ENCODE data around the gene IDUA.

Gene IDUA

DNA sequence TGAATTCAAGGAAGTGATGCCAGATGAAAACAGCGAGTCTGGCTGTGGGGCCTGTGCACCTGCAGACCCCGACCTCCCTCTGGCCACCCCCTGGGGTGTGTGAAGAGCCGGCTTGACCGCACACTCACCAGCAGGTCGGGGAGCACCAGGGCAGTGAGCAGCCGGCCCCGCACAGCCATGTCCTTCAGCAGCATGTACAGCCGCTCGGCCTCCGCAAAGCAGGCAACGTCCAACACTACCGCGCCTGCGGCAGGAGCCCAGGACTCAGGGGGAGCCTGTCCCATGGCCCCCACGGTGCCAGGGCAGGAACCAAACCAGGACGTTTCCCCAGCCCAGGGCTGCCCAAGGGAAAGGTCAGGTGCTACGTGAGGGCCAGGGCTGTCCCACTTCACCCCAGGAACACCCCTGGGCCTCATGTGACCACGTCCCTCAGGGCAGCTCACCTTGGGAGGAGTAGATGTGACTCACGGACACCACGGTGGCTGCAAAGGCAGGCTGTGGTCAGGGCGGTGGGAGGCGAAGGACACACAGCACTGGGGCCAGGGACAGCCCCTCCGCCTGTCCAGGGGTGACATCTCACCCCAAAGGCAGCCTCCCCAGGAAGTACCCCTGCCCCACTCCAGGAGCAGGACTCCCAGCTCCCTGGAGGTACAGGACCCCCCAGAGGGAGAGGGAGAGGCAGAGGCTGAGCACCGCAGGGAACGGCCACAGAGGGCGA is 21.6 kb upstream of the IDUA start:
- H3K4me1 ChIP-seq (ENCODE audit: control insufficient read depth, low read depth, low read length), result no peaks in the 10 kb centered on the region
- peaks cover 35% of the 10 kb centered on the region for H3K27me3 ChIP-seq (ENCODE audit: control insufficient read depth, insufficient read depth, low read length)
- H3K9ac ChIP-seq (ENCODE audit: low read length), result no peak overlapping the region
- no peak overlapping the region for H3K27ac ChIP-seq (ENCODE audit: low read length)
- no peaks in the 10 kb centered on the region for H3K36me3 ChIP-seq (ENCODE audit: control insufficient read depth, low read depth, low read length)
- no peak overlapping the region for H3K4me3 ChIP-seq (ENCODE audit: low read length)
- no peaks in the 10 kb centered on the region for H3K9me3 ChIP-seq (ENCODE audit: control insufficient read depth, low read depth, low read length)

DNA sequence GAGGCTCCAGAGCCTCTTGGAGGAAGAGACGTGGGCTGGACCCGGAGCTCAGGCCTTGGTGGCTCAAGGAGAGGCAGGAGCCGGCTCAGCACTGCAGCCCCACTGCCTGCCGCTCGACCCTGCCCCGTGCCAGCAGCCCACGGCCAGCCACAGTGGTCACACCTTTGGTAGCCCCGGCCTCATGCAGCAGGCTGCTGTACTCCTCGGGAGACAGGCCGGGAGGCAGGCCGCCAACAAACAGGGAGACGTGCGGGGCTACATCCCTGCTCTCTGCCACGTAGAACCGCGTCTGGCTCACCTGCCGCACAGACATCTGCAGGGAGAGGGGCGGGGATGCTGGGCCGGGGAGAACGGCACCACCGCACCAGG is 21.1 kb upstream of the IDUA start:
- Histone ChIP-seq H3K9me3 (ENCODE audit: control insufficient read depth, low read depth, low read length) (no peaks in the 10 kb centered on the region), H3K9ac (ENCODE audit: low read length) (no peak overlapping the region), H3K27ac (ENCODE audit: low read length) (no peak overlapping the region), H3K27me3 (ENCODE audit: control insufficient read depth, insufficient read depth, low read length) (peaks cover 41% of the 10 kb centered on the region), H3K4me3 (ENCODE audit: low read length) (no peak overlapping the region), H3K36me3 (ENCODE audit: control insufficient read depth, low read depth, low read length) (no peaks in the 10 kb centered on the region), H3K4me1 (ENCODE audit: control insufficient read depth, low read depth, low read length) (no peaks in the 10 kb centered on the region)

GRCh38 chr4:966266-967112 is 20.4 kb upstream of the IDUA start:
- Histone ChIP-seq H3K4me3 (ENCODE audit: low read length) (no peak overlapping the region), H3K9ac (ENCODE audit: low read length) (no peak overlapping the region), H3K27ac (ENCODE audit: low read length) (no peak overlapping the region), H3K36me3 (ENCODE audit: control insufficient read depth, low read depth, low read length) (no peaks in the 10 kb centered on the region), H3K4me1 (ENCODE audit: control insufficient read depth, low read depth, low read length) (no peaks in the 10 kb centered on the region), H3K9me3 (ENCODE audit: control insufficient read depth, low read depth, low read length) (no peaks in the 10 kb centered on the region), H3K27me3 (ENCODE audit: control insufficient read depth, insufficient read depth, low read length) (peaks cover 48% of the 10 kb centered on the region)

GRCh38 chr4:967113-968104 is 19.4 kb upstream of the IDUA start:
- no peak overlapping the region for H3K9ac ChIP-seq (ENCODE audit: low read length)
- no peak overlapping the region for H3K4me3 ChIP-seq (ENCODE audit: low read length)
- peaks cover 57% of the 10 kb centered on the region for H3K27me3 ChIP-seq (ENCODE audit: control insufficient read depth, insufficient read depth, low read length)
- no peaks in the 10 kb centered on the region for H3K9me3 ChIP-seq (ENCODE audit: control insufficient read depth, low read depth, low read length)
- no peaks in the 10 kb centered on the region for H3K36me3 ChIP-seq (ENCODE audit: control insufficient read depth, low read depth, low read length)
- no peaks in the 10 kb centered on the region for H3K4me1 ChIP-seq (ENCODE audit: control insufficient read depth, low read depth, low read length)
- H3K27ac ChIP-seq (ENCODE audit: low read length), result no peak overlapping the region

- no peak overlapping the region for H3K9ac ChIP-seq (ENCODE audit: low read length)
- no peak overlapping the region for H3K27ac ChIP-seq (ENCODE audit: low read length)
- no peaks in the 10 kb centered on the region for H3K9me3 ChIP-seq (ENCODE audit: control insufficient read depth, low read depth, low read length)
- no peak overlapping the region for H3K4me3 ChIP-seq (ENCODE audit: low read length)
- H3K27me3 ChIP-seq (ENCODE audit: control insufficient read depth, insufficient read depth, low read length), result peaks cover 64% of the 10 kb centered on the region
- H3K36me3 ChIP-seq (ENCODE audit: control insufficient read depth, low read depth, low read length), result no peaks in the 10 kb centered on the region
- no peaks in the 10 kb centered on the region for H3K4me1 ChIP-seq (ENCODE audit: control insufficient read depth, low read depth, low read length)
These were observed 18.6 kb upstream of the IDUA start for GRCh38 chr4:968221-968620.

GRCh38 chr4:968621-969394 is 18.0 kb upstream of the IDUA start:
- no peak overlapping the region for H3K4me3 ChIP-seq (ENCODE audit: low read length)
- no peaks in the 10 kb centered on the region for H3K36me3 ChIP-seq (ENCODE audit: control insufficient read depth, low read depth, low read length)
- H3K9me3 ChIP-seq (ENCODE audit: control insufficient read depth, low read depth, low read length), result no peaks in the 10 kb centered on the region
- H3K9ac ChIP-seq (ENCODE audit: low read length), result no peak overlapping the region
- no peak overlapping the region for H3K27ac ChIP-seq (ENCODE audit: low read length)
- H3K4me1 ChIP-seq (ENCODE audit: control insufficient read depth, low read depth, low read length), result no peaks in the 10 kb centered on the region
- peaks cover 64% of the 10 kb centered on the region for H3K27me3 ChIP-seq (ENCODE audit: control insufficient read depth, insufficient read depth, low read length)

DNA sequence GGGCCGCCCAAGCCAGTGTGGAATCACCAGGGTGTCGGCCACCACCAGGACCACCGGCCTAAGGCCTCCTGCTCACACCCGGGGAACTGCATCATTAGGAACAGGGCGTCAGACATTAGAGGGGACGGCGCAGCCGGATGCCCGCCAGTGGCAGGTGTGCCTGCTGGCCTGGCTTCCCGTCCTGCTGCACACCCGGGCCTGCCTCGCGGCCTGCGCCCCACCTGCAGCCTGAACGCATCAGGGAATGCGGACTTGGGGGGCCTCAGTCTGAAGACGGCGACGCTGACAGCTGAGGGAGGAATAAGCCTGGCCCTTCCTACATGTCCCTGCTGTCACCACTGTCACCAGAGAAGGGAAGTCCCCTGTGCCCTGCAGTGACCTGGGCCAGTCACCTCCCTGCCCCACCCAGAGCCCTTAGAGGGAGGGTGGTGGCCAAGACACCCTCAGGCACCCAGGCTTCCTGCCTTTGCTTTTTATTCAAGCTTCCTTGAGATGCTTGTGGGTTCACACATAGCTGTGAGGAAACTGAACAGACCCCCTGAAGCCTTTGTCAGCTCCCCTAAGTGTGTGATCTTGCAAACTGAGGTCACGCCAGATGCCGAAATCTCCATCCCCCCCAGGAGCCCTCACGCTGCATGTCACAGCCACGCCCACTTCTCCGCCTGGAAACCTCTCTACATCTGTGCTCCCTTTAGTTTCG is 16.6 kb upstream of the IDUA start:
- no peaks in the 10 kb centered on the region for H3K9me3 ChIP-seq (ENCODE audit: control insufficient read depth, low read depth, low read length)
- H3K4me1 ChIP-seq (ENCODE audit: control insufficient read depth, low read depth, low read length), result no peaks in the 10 kb centered on the region
- H3K9ac ChIP-seq (ENCODE audit: low read length), result no peak overlapping the region
- H3K27ac ChIP-seq (ENCODE audit: low read length), result no peak overlapping the region
- H3K4me3 ChIP-seq (ENCODE audit: low read length), result no peak overlapping the region
- H3K27me3 ChIP-seq (ENCODE audit: control insufficient read depth, insufficient read depth, low read length), result peaks cover 74% of the 10 kb centered on the region
- no peaks in the 10 kb centered on the region for H3K36me3 ChIP-seq (ENCODE audit: control insufficient read depth, low read depth, low read length)

DNA sequence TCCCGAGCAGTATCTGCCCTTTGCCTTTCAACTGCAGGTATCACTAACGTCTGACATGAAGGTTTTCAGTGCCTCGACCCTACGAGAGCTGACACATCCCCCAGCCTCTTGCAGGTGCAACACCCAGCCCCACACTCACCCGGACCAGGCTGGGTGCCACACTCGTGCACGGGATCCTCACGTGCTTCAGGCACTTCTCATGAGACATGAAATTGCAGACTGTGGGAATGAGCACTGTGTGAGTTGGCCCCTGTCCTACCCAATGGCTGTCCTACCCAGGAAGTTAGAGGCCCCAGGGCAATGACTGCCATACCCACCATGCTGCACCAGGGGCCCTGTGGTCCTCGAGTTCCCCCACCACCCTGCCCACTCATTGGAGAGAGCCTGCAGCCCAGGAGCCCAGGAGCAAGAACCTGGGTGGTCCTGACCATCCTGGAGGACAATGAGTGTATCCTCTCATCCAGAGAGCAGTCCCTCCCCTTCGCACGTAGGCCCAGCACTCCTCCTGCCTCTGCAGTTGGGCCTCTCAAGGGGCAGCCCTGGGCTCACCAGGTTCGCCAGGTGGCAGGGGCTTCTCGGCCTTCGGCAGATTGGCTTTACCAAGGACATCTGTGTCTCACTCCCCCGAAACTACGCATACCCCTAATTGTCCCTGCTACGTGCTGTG is 15.9 kb upstream of the IDUA start:
- H3K27me3 ChIP-seq (ENCODE audit: control insufficient read depth, insufficient read depth, low read length), result peaks cover 74% of the 10 kb centered on the region
- H3K4me1 ChIP-seq (ENCODE audit: control insufficient read depth, low read depth, low read length), result no peaks in the 10 kb centered on the region
- no peak overlapping the region for H3K9ac ChIP-seq (ENCODE audit: low read length)
- no peaks in the 10 kb centered on the region for H3K36me3 ChIP-seq (ENCODE audit: control insufficient read depth, low read depth, low read length)
- H3K4me3 ChIP-seq (ENCODE audit: low read length), result no peak overlapping the region
- no peak overlapping the region for H3K27ac ChIP-seq (ENCODE audit: low read length)
- H3K9me3 ChIP-seq (ENCODE audit: control insufficient read depth, low read depth, low read length), result no peaks in the 10 kb centered on the region

GRCh38 chr4:971666-972500 is 15.0 kb upstream of the IDUA start:
- no peak overlapping the region for H3K4me3 ChIP-seq (ENCODE audit: low read length)
- no peak overlapping the region for H3K27ac ChIP-seq (ENCODE audit: low read length)
- H3K27me3 ChIP-seq (ENCODE audit: control insufficient read depth, insufficient read depth, low read length), result peaks cover 66% of the 10 kb centered on the region
- no peaks in the 10 kb centered on the region for H3K4me1 ChIP-seq (ENCODE audit: control insufficient read depth, low read depth, low read length)
- no peak overlapping the region for H3K9ac ChIP-seq (ENCODE audit: low read length)
- H3K9me3 ChIP-seq (ENCODE audit: control insufficient read depth, low read depth, low read length), result no peaks in the 10 kb centered on the region
- no peaks in the 10 kb centered on the region for H3K36me3 ChIP-seq (ENCODE audit: control insufficient read depth, low read depth, low read length)

Measured in iPS-18a (cell line).